Hepatocyte (in vitro differentiated cells): ENCODE results near the gene MC1R. TPM values are rescaled to one million over a fixed set of nuclear protein-coding genes. Genes with fewer than 3 reads are reported as not detected.

Experiments
- DNase-seq: peaks from one replicate; pipeline ENCODE4 v3.0.0-alpha.2; 2016; ENCODE audit warnings: low spot score
- H2AFZ ChIP-seq: fragments of 200-600 bp; sonication (generic); 2 replicates; pipeline ENCODE4 v1.6.0; 2016; ENCODE audit warnings: antibody characterized with exemption, mild to moderate bottlenecking
- H3K27ac ChIP-seq: fragments of 200-600 bp; sonication (generic); 2 replicates; pipeline ENCODE4 v1.5.1; 2016; ENCODE audit warnings: mild to moderate bottlenecking
- H3K27me3 ChIP-seq: fragments of 200-600 bp; sonication (generic); 2 replicates; pipeline ENCODE4 v1.6.1; 2016
- H3K36me3 ChIP-seq: fragments of 200-600 bp; sonication (generic); replicated peaks from 2 replicates; pipeline ENCODE4 v1.5.1; 2016; ENCODE audit warnings: low read depth; ENCODE audit not compliant: insufficient read depth
- H3K4me1 ChIP-seq: fragments of 200-600 bp; sonication (generic); 2 replicates; pipeline ENCODE4 v1.5.1; 2016; ENCODE audit warnings: mild to moderate bottlenecking, moderate library complexity; ENCODE audit not compliant: insufficient read depth
- H3K4me2 ChIP-seq: fragments of 200-600 bp; sonication (generic); 2 replicates; pipeline ENCODE4 v1.6.0; 2016
- H3K4me3 ChIP-seq: fragments of 200-600 bp; sonication (generic); 2 replicates; pipeline ENCODE4 v1.5.1; 2016; ENCODE audit warnings: mild to moderate bottlenecking
- H3K79me2 ChIP-seq: fragments of 200-600 bp; sonication (generic); 2 replicates; pipeline ENCODE4 v1.6.0; 2017; ENCODE audit warnings: mild to moderate bottlenecking
- H3K9me2 ChIP-seq: fragments of 200-600 bp; sonication (generic); replicated peaks from 2 replicates; pipeline ENCODE4 v1.6.0; 2017; ENCODE audit warnings: mild to moderate bottlenecking; ENCODE audit not compliant: insufficient read depth
- H3K9me3 ChIP-seq: fragments of 200-600 bp; sonication (generic); 2 replicates; pipeline ENCODE4 v1.5.1; 2016; ENCODE audit warnings: low read depth, mild to moderate bottlenecking
- H4K20me1 ChIP-seq: fragments of 200-600 bp; sonication (generic); 2 replicates; pipeline ENCODE4 v1.6.0; 2016; ENCODE audit warnings: mild to moderate bottlenecking; ENCODE audit not compliant: insufficient read depth, poor library complexity, severe bottlenecking
- EZH2 ChIP-seq: fragments of 200-600 bp; sonication (generic); IDR thresholded peaks from 2 replicates; pipeline ENCODE4 v1.6.1; 2016; ENCODE audit warnings: antibody characterized with exemption, mild to moderate bottlenecking, borderline replicate concordance
- EZH2phosphoT487 ChIP-seq: fragments of 200-600 bp; sonication (generic); IDR thresholded peaks from one replicate; pipeline ENCODE4 v1.6.1; 2018; ENCODE audit warnings: antibody characterized with exemption, mild to moderate bottlenecking, low read depth, moderate library complexity; ENCODE audit not compliant: unreplicated experiment, severe bottlenecking
- WGBS: methylation state at CpG from one replicate; pipeline ENCODE4 v1.1.6; 2016; ENCODE audit warnings: low lambda C conversion rate; ENCODE audit errors: missing lambda C conversion rate; 5-methylcytosine and 5-hydroxymethylcytosine counted together
- polyA plus RNA-seq: library from polyadenylated mRNA; unstranded; fragments of >200 nt; fragmentation: Nextera tagmentation; extraction: Ambion mirVana; gene quantifications from 2 replicates; pipeline ENCODE4 v1.2.1, GENCODE V29; 2016
- total RNA-seq: library from RNA; depleted of rRNA; stranded (reverse); fragments of >200 nt; gene quantifications from 2 replicates; pipeline ENCODE4 v1.2.3, GENCODE V29; 2014
- TF ChIP-seq, protein P1 (sequence below): fragments of 200-600 bp; sonication (generic); IDR thresholded peaks from 2 replicates; pipeline ENCODE4 v1.5.1; 2016; ENCODE audit warnings: antibody characterized with exemption, mild to moderate bottlenecking; ENCODE audit not compliant: poor library complexity

The MC1R gene
- total and polyA plus RNA-seq, 2 experiments from 2014 or later, result 3.4 to 4.2 TPM

DNA sequence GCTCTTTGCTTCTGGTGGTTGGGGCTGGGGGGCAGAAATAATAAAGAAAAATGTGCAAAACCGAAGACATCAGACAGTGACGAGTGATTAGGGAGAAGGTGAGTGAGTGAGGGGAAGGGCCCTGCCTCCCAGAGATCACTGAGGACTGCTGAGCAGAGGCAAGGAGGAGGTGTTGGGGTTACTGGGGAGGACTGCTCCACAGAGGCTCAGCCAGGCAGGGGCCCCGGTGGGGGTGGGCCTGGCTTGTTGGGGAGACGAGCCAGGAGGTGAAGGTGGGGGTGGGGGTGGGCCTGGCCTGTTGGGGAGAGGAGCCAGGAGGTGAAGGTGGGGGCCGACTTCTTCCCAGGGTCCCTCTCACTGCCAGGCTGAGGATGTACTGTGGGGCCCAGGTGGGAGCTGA lies 27.9 kb downstream of the MC1R start:
- TF ChIP-seq, protein P1, sequence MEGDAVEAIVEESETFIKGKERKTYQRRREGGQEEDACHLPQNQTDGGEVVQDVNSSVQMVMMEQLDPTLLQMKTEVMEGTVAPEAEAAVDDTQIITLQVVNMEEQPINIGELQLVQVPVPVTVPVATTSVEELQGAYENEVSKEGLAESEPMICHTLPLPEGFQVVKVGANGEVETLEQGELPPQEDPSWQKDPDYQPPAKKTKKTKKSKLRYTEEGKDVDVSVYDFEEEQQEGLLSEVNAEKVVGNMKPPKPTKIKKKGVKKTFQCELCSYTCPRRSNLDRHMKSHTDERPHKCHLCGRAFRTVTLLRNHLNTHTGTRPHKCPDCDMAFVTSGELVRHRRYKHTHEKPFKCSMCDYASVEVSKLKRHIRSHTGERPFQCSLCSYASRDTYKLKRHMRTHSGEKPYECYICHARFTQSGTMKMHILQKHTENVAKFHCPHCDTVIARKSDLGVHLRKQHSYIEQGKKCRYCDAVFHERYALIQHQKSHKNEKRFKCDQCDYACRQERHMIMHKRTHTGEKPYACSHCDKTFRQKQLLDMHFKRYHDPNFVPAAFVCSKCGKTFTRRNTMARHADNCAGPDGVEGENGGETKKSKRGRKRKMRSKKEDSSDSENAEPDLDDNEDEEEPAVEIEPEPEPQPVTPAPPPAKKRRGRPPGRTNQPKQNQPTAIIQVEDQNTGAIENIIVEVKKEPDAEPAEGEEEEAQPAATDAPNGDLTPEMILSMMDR, result no peak
- TF ChIP-seq EZH2, result no peak
- no peak for TF ChIP-seq EZH2phosphoT487
- peaks cover 2% of the 10 kb centered on the region for H4K20me1 ChIP-seq
- H3K4me1 ChIP-seq, result peaks cover 7% of the 10 kb centered on the region
- H3K4me3 ChIP-seq, result no peak overlapping the region
- no peak overlapping the region for H3K4me2 ChIP-seq
- H3K9me3 ChIP-seq, result no peaks in the 10 kb centered on the region
- H3K79me2 ChIP-seq, result peaks cover 15% of the 10 kb centered on the region
- H3K27ac ChIP-seq, result no peak overlapping the region
- H2AFZ ChIP-seq, result no peak overlapping the region
- H3K27me3 ChIP-seq, result no peaks in the 10 kb centered on the region
- no peaks in the 10 kb centered on the region for H3K36me3 ChIP-seq
- no peaks in the 10 kb centered on the region for H3K9me2 ChIP-seq
- no peak for DNase-seq
- 96% methylated on average over 3 of the region's 5 CpGs for WGBS

DNA sequence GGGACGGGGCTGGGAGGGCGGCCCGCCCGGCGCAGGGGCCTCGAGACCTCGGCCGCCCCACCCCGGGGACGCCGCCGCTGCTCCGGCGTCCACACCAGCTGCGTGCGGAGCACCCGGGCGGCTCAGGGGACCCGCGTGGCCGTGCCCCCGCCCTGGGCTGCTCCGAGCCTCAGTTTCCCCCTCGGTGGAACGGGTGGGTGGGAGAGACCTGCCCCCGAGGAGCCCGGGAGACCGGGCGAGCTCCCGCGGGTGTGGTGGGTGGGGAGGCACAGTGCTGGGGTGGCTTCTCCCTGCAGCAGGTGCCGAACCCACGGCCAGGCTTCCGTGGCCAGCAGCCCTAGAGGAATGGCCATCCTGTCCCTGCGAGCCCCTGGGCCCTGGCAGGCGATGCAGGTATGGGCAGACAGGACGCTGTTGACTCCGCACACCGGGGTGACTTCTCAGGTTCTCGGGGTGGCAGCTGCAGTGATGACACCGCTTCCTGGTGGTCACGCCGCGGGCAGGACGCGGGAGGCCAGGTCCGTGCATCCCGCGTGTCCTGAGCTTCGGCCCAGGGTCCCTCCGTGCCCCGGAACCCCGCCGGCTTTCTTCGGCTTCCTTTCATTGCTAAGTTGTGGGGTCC lies 30.6 kb downstream of the MC1R start:
- Histone ChIP-seq H3K36me3 (no peaks in the 10 kb centered on the region), H3K9me3 (no peaks in the 10 kb centered on the region), H3K4me3 (peak overlapping the region; percentile 42), H3K4me1 (peaks cover 7% of the 10 kb centered on the region), H2AFZ (no peak overlapping the region), H3K79me2 (peaks cover 15% of the 10 kb centered on the region), H3K27ac (no peak overlapping the region), H3K27me3 (no peaks in the 10 kb centered on the region), H4K20me1 (peaks cover 2% of the 10 kb centered on the region), H3K9me2 (no peaks in the 10 kb centered on the region), H3K4me2 (peak overlapping the region; percentile 98)
- DNase-seq, result no peak
- TF ChIP-seq EZH2phosphoT487 (no peak), EZH2 (no peak)
- TF ChIP-seq, protein P1, result no peak
- WGBS, result 46% methylated on average over 32 of the region's 55 CpGs

DNA sequence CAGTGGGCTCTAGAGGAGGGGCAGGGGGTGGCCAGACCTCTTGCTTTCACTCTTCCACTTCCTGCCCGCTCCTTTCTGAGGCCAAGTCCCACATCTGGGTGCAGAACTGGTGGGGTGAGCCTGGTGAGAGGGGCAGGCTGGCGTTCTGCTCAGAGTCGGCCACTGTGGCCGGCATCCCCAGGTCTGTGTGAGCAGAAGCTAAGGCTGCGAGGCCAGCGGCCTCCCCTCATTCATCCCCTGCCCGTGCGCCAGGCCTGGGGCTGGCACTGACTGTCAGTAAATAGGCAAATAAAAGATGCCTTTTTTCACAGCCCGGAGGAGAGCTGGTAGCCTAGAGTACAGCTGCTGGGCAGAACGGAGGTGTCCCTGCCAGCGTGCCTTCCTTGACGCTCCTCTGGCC lies 31.1 kb downstream of the MC1R start:
- TF ChIP-seq EZH2phosphoT487, result no peak
- no peak for TF ChIP-seq EZH2
- TF ChIP-seq, protein P1, result no peak
- no peak for DNase-seq
- 95% methylated on average over 12 of the region's 12 CpGs for WGBS
- no peak overlapping the region for H3K4me3 ChIP-seq
- peaks cover 2% of the 10 kb centered on the region for H4K20me1 ChIP-seq
- H3K36me3 ChIP-seq, result no peaks in the 10 kb centered on the region
- no peaks in the 10 kb centered on the region for H3K27me3 ChIP-seq
- H3K4me1 ChIP-seq, result peaks cover 7% of the 10 kb centered on the region
- H2AFZ ChIP-seq, result no peak overlapping the region
- no peaks in the 10 kb centered on the region for H3K9me3 ChIP-seq
- no peak overlapping the region for H3K27ac ChIP-seq
- H3K4me2 ChIP-seq, result peak overlapping the region; percentile 98
- H3K79me2 ChIP-seq, result peaks cover 15% of the 10 kb centered on the region
- no peaks in the 10 kb centered on the region for H3K9me2 ChIP-seq
